GM21528 (cell line): Measurements from ENCODE around the gene LCK.
"Not testable (repeated sequence)": the region's sequence is repeated elsewhere in the genome, so short reads cannot be mapped to it uniquely, and the experiment has no call there.

Experiments
- ATAC-seq: cut with Tn5 transposase; IDR thresholded peaks from one replicate; pipeline ENCODE4 v1.9.1; 2021; ENCODE audit warnings: mild to moderate bottlenecking, moderate library complexity; ENCODE audit not compliant: unreplicated experiment, low FRiP score

LCK gene

DNA sequence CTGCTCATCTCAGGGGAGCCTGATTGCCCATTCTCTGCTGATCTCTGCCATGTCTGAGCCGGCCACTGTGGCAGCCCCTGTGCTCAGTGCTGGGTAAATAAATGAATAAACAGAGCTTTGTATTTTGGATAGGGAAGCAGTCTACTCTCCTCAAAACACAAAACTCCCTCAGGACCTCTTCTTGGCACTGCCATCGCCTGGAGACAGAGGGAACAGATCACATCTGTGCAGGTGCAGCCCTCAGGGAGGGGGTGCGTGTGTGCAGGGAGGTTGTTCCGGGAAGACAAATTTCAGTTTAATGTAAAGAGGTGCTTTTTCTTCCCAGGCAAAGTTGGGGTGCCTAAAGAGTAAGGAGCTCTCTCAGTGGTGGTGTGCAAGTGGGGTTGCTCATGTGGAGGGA, 11.7 kb upstream of the LCK start:
- no peak for ATAC-seq

DNA sequence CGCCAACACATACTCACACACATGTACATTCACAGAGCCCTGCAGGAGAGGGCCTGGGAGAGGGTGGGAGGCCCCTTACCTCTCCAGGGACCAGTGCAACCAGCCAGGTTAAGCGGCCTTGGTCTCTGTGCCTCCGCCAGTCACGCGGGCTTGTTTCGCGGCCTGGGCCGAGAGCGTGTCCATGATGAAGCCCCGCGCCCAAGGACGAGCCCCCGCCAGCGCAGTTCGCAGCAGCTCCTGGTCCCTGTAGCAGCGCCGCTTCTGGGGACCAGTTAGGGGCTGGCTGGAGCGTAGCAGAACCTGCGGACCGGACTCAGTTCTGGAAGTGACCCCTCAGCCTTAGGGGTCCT, 11.3 kb upstream of the LCK start:
- no peak for ATAC-seq

DNA sequence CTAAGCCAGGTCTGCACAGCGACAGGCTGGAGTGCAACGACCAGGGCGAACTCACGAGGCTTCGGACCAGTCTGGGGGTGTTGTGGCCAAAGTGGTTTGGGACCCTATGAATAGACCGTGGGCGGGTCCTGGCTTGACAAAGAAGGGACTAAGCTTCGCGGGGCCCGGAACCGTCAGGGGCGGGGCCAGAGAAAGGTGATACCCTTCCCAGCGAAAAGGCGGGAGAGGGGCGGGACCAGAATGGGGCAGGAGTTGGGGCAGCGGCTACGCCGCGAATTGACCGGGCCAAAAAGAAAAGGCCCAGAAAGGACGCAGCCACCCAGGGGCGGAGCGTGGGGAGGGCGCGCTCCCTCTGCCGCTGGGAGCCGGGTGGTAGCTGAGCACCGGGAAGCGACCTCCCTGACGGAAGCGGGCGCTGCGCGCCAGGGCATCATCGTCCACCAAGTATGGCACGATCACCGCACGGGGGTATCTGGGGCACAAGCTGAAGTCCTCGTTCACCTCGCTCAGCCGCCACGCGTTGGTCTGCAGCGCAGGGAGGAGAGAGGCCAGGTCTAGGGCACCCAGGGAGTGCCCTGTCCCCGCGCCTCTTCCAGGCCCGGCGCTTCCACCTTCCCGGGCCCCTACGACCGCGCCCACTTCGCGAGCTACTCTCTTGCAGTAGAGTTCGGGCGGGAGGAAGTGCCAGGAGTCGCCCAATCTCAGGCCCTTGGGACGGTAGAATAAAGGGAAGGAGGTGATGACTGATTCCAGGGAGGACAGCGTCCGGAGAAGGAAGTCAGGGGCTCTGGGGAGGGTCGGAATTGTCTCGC, 10.7 kb upstream of the LCK start:
- no peak for ATAC-seq

DNA sequence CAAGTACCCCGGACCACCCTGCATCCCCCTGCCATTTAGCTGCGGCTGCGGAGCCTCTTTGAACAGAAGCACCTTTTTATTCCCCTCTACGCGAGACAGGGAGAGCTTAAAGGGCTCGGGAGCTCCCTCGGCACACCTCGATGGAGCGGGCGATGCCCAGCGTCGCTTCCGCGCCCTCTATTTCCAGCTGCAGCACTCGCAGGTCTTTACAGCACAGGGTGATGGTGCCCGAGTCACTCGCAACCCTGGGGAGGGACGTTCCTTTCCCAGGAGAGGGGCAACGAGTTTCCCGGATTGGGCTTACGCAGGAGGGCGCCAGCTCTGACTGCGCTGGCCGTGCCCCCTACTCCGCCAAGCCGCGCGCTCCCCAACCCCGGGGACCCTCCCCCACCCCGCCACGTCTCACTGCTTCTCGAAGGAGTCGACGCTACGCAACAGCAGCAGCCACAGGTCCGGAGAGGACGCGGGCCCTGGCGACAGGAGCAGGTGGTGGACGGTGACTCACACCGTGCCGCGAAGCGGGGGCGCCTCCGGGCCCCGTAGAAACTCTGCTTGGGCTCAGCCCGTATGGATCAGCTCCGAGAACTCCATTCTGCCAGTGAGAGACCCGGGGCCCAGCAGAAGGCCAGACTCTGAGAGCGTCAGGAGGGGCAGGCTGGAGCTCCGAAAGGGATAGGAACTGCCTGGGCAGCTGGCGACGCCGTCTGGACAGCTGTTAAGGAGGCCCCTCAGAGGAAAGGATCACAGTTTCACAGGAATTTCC, 9.9 kb upstream of the LCK start:
- no peak for ATAC-seq

DNA sequence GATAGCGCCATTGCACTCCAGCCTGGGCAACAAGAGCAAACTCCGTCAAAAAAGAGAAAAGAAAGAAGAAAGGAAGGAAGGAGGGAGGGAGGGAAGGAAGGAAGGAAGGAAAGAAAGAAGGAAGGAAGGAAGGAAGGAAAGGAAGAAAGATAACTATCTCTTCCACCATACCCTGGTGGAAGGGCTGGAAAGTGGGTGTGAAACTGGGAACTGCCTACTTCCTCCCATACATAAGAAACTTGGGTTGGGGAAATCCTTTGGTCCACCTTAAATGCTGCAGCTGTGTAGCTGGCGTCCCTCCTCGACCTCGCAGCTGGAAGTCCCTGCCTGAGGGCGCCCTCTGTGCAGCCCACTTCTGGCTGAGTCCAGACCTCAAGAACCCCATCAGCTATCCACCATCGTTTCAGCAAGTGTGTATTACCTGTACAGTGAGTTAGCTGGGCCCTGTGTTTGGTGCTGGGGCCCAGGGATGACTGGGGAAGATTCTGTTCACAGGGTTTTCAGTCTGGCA, 8.7 kb upstream of the LCK start:
- no peak for ATAC-seq

- no peak for ATAC-seq
Measured at GRCh38 chr1:32246888-32247273, 4.2 kb upstream of the LCK start, which contains the start of gene FAM167B. TSS of gene FAM167B (plus strand) at chr1:32247222. CDS start at chr1:32247422, 200 bp downstream.

DNA sequence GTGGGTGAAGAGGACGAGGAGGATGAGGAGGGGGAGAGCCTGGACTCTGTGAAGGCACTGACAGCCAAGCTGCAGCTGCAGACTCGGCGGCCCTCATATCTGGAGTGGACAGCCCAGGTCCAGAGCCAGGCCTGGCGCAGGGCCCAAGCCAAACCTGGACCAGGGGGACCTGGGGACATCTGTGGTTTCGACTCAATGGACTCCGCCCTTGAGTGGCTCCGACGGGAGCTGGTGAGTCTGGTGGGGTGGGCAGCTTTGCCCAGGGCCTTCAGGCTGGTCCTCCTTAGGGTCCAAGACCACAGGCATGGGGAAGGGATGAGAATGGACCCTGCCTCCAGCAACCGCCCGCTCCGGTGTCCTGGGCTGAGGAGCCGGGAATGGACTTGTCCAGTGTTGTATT, 3.6 kb upstream of the LCK start:
- no peak for ATAC-seq

- peak; percentile 26 for ATAC-seq
Measured at GRCh38 chr1:32247983-32248889, 2.8 kb upstream of the LCK start.

GRCh38 chr1:32249831-32250525, 1.1 kb upstream of the LCK start:
- peak; percentile 54 for ATAC-seq

DNA sequence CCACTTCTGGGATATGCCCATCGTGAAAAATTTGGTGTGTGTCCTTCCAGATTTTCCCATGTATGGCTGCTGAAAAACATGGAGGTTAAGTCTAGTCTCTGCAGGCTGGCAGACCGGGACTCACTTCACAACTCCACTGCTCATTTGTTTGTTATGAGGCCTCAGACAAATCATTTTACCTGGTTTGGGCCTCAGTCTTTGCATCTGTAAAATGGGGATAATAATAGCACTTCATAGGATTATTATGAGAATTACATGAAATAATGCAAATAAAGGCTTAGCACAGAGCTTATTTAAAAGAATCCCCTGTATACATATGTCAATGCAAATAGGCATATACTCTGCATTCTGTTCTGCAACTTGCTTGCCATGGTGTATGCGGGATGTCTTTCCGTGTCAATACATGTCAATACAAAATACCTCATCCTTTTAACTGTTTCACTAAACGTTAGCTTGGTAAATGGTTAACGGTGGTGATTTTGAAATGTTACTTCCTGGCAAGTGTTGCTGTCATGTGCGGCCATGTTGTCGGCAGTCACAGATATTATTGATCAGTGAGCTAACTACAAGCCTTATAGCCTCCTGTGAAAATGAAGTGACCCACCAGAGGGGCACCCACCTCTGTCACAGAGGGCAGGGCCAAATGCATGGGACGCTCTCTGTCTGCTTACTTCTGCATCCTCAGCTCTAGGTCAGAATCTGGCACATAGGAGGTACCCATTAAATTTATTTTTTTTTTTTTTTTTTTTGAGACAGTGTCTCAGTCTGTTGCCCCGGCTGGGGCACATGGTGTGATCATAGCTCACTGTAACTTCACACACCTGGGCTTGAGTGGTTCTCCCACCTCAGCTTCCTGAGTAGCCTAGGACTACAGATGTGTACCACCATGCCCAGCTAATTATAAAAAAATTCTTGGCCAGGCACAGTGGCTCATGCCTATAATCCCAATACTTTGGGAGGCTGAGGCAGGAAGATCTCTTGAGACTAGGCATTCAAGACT, 4.3 kb downstream of the LCK start:
- ATAC-seq, result no peak

- no peak for ATAC-seq
Measured at GRCh38 chr1:32256473-32257226, 5.6 kb downstream of the LCK start.

GRCh38 chr1:32257227-32257508, 6.1 kb downstream of the LCK start:
- no peak for ATAC-seq

DNA sequence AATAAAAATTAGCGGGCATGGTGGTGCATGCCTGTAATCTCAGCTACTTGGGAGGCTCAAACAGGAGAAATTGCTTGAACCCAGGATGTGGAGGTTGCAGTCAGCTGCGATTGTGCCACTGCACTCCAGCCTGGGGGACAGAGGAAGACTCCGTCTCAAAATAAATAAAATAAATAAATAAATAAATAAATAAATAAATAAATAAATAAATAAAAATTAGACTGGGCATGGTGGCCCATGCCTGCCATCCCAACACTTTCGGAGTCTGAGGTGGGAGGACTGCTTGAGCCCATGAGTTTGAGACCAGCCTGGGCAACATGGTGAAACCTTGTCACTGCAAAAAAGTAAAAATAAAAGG, 12.2 kb downstream of the LCK start:
- ATAC-seq, result not testable (repeated sequence)

- no peak for ATAC-seq
Measured at GRCh38 chr1:32263744-32264143, 12.7 kb downstream of the LCK start.

GRCh38 chr1:32265846-32266245, 14.8 kb downstream of the LCK start:
- ATAC-seq, result no peak

DNA sequence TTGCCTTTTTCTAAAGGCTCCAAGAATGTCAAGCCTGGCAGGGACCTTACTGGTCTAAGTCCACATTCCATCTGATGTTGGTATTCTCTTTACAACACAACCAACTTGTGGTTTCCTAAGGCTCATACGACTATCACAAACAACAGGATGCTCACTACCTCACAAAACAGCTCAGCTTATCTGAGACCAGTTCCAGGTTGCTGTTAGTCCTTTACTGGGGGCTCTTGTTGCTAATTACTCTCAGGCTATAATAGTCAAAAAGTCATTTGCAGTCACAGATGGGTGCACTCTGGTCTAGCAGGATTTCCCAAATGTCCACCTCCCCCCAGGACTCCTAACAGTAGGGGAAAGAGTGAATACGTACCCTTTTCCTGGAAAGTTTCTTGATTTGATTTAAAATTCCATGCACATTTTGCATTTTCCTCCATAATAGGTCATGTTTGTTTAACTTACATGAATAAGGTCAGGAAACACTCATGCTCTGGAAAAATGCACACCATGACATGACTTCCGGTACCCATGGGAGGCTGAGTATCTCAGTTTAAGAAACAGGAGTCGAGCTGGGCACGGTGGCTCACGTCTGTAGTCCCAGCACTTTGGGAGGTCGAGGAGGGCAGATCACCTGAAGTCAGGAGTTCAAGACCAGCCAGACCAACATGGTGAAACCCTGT, 16.0 kb downstream of the LCK start:
- ATAC-seq, result no peak

GRCh38 chr1:32269744-32270143, 18.7 kb downstream of the LCK start:
- ATAC-seq, result no peak
